ENCODE data around the gene HDGFL3. TPM values are rescaled to one million over a fixed set of nuclear protein-coding genes. Genes with fewer than 3 reads are reported as not detected.
A peak's percentile ranks its signal among the peaks of the same experiment; 100 is the strongest.

HDGFL3 gene
- total RNA-seq, 3 donors from 2014 or later = 19.0 to 42.4 (median 34.7) TPM

- peak in 1 of 3 donors; percentile 27 for TF ChIP-seq POLR2AphosphoS5 (IDR thresholded peaks at IDR 0.05)
- no peak for TF ChIP-seq POLR2A (IDR thresholded peaks at IDR 0.05)
- Histone ChIP-seq H3K27ac (peak overlapping the region in 1 of 2 donors; percentile 70), H3K4me3 (no peak overlapping the region), H3K4me1 (no peaks in the 10 kb centered on the region), H3K9me3 (no peaks in the 10 kb centered on the region), H3K27me3 (peaks cover 0 to 17% of the 10 kb centered on the region in 2 donors), H3K36me3 (no peaks in the 10 kb centered on the region)
- DNase-seq (ENCODE audit: low spot score in 2 of 2) = no peak
- intact Hi-C loops (cut with DNase I; ENCODE audit: low total_unique reads) = no loop called here
Measured at GRCh38 chr15:83113881-83114674, 93.5 kb downstream of the HDGFL3 start.

GRCh38 chr15:83112956-83113299, 94.7 kb downstream of the HDGFL3 start:
- H3K36me3 ChIP-seq = no peaks in the 10 kb centered on the region
- no peak for DNase-seq (ENCODE audit: low spot score in 2 of 2)
- H3K27me3 ChIP-seq = peaks cover 0 to 28% of the 10 kb centered on the region in 2 donors
- no peaks in the 10 kb centered on the region for H3K9me3 ChIP-seq
- intact Hi-C loops (cut with DNase I; ENCODE audit: low total_unique reads) = no loop called here
- H3K4me1 ChIP-seq = no peaks in the 10 kb centered on the region
- no peak overlapping the region for H3K4me3 ChIP-seq
- no peak for TF ChIP-seq CTCF (IDR thresholded peaks at IDR 0.05)
- TF ChIP-seq POLR2A (IDR thresholded peaks at IDR 0.05) = no peak
- TF ChIP-seq POLR2AphosphoS5 (IDR thresholded peaks at IDR 0.05) = peak in 1 of 3 donors; percentile 23
- peak overlapping the region in 1 of 2 donors; percentile 70 for H3K27ac ChIP-seq

GRCh38 chr15:83112233-83112955, 95.2 kb downstream of the HDGFL3 start:
- Histone ChIP-seq H3K27ac (peak overlapping the region in 1 of 2 donors; percentile 70), H3K36me3 (no peaks in the 10 kb centered on the region), H3K27me3 (peaks cover 0 to 34% of the 10 kb centered on the region in 2 donors), H3K4me1 (peaks cover 0 to 1% of the 10 kb centered on the region in 2 donors), H3K4me3 (no peak overlapping the region), H3K9me3 (no peaks in the 10 kb centered on the region)
- TF ChIP-seq POLR2A (IDR thresholded peaks at IDR 0.05) = no peak
- no peak for TF ChIP-seq CTCF (IDR thresholded peaks at IDR 0.05)
- no peak for TF ChIP-seq POLR2AphosphoS5 (IDR thresholded peaks at IDR 0.05)
- no peak for DNase-seq (ENCODE audit: low spot score in 2 of 2)
- intact Hi-C loops (cut with DNase I; ENCODE audit: low total_unique reads) = no loop called here

- Histone ChIP-seq H3K4me1 (peaks cover 0 to 4% of the 10 kb centered on the region in 2 donors), H3K27me3 (peaks cover 0 to 35% of the 10 kb centered on the region in 2 donors), H3K9me3 (no peaks in the 10 kb centered on the region), H3K4me3 (no peak overlapping the region), H3K27ac (no peak overlapping the region), H3K36me3 (no peaks in the 10 kb centered on the region)
- no peak for TF ChIP-seq POLR2AphosphoS5 (IDR thresholded peaks at IDR 0.05)
- TF ChIP-seq CTCF (IDR thresholded peaks at IDR 0.05) = no peak
- TF ChIP-seq POLR2A (IDR thresholded peaks at IDR 0.05) = no peak
- intact Hi-C loops (cut with DNase I; ENCODE audit: low total_unique reads) = no loop called here
- DNase-seq (ENCODE audit: low spot score in 2 of 2) = no peak
Measured at GRCh38 chr15:83111149-83111548, 96.5 kb downstream of the HDGFL3 start.

GRCh38 chr15:83110381-83110780, 97.2 kb downstream of the HDGFL3 start:
- Histone ChIP-seq H3K4me3 (no peak overlapping the region), H3K9me3 (no peaks in the 10 kb centered on the region), H3K36me3 (no peaks in the 10 kb centered on the region), H3K27me3 (peaks cover 0 to 35% of the 10 kb centered on the region in 2 donors), H3K27ac (no peak overlapping the region), H3K4me1 (peaks cover 0 to 4% of the 10 kb centered on the region in 2 donors)
- intact Hi-C loops (cut with DNase I; ENCODE audit: low total_unique reads) = no loop called here
- DNase-seq (ENCODE audit: low spot score in 2 of 2) = no peak
- TF ChIP-seq POLR2A (IDR thresholded peaks at IDR 0.05) (no peak), POLR2AphosphoS5 (IDR thresholded peaks at IDR 0.05) (no peak), CTCF (IDR thresholded peaks at IDR 0.05) (no peak)

Data from breast epithelium (tissue), 4 donors.